ENCODE results near the gene PORCN. TPM values are rescaled to one million over a fixed set of nuclear protein-coding genes. Genes with fewer than 3 reads are reported as not detected.

PORCN gene
- total and polyA plus RNA-seq, 9 of the 15 experiments (the other 6 are each of a cell fraction or from before 2014, with no cell fraction given), result 0.34 to 5.1 (median 2.8) TPM

- FAIRE-seq, result no peak
- POLR2A ChIA-PET, result interaction anchor here (2.3 kb wide), 1 partner anchor 10 kb away, joined by 10 read pairs; no protein-coding TSS in a partner anchor
- Histone ChIP-seq H3K4me2 (ENCODE audit: insufficient read depth, low read length) (no peak overlapping the region), H3K9me1 (ENCODE audit: control insufficient read depth, insufficient read depth, low read length) (no peaks in the 10 kb centered on the region), H3K9ac (ENCODE audit: insufficient read depth in 1 of 2, low read depth in 2 of 2, low read length in 2 of 2) (peak overlapping the region in 1 of 2 experiments; percentile 76; a peak in 2 of 4 replicates), H3K4me1 (replicated peaks in 1 of 2; ENCODE audit: control insufficient read depth in 2 of 2, insufficient read depth in 2 of 2, low read length in 2 of 2) (peaks cover 9 to 19% of the 10 kb centered on the region in 2 experiments; a peak in 4 of 5 replicates), H3K27ac (ENCODE audit: extremely low read depth, low read depth, low read length) (no peak overlapping the region), H3K79me2 (ENCODE audit: control insufficient read depth, insufficient read depth, low read length) (peaks cover 17% of the 10 kb centered on the region), H3K36me3 (ENCODE audit: control insufficient read depth, insufficient read depth, low read length) (peaks cover 25% of the 10 kb centered on the region), H3K4me3 (no peak overlapping the region), H3K27me3 (ENCODE audit: control insufficient read depth in 2 of 2, insufficient read depth in 2 of 2, low read length in 2 of 2) (no peaks in the 10 kb centered on the region), H2AFZ (ENCODE audit: low read depth, low read length) (no peak overlapping the region), H3K9me3 (replicated peaks; ENCODE audit: control insufficient read depth, insufficient read depth, low read depth, low read length) (no peaks in the 10 kb centered on the region), H4K20me1 (replicated peaks; ENCODE audit: control insufficient read depth, insufficient read depth, low read length) (no peaks in the 10 kb centered on the region)
- DNase-seq (ENCODE audit: extremely low read depth in 1 of 4, low spot score in 3 of 4), result no peak
- TF ChIP-seq TCF7L2 (IDR thresholded peaks at IDR 0.05; ENCODE audit: low read depth, low read length) (no peak), NRF1 (conservative IDR thresholded peaks at IDR 0.05 in 1 of 2, IDR thresholded peaks at IDR 0.05 in 1 of 2) (no peak), RAD21 (CRISPR knock-in tag; conservative IDR thresholded peaks at IDR 0.05 in 1 of 2, IDR thresholded peaks at IDR 0.05 in 1 of 2) (no peak), CBX8 (IDR thresholded peaks at IDR 0.05; ENCODE audit: borderline replicate concordance, extremely low read depth, low read depth, low read length, poor library complexity, severe bottlenecking) (no peak), GTF2E2 (tag; IDR thresholded peaks at IDR 0.05) (no peak), KHSRP (IDR thresholded peaks at IDR 0.05) (no peak), THRAP3 (IDR thresholded peaks at IDR 0.05; ENCODE audit: borderline replicate concordance) (no peak), BRCA1 (IDR thresholded peaks at IDR 0.05) (no peak), BRCA1 (CRISPR knock-in tag; IDR thresholded peaks at IDR 0.05) (no peak), CREBBP (IDR thresholded peaks at IDR 0.05; ENCODE audit: low read depth, low read length) (no peak), STAT5B (CRISPR knock-in tag; IDR thresholded peaks at IDR 0.05) (no peak), ZNF217 (CRISPR knock-in tag; IDR thresholded peaks at IDR 0.05) (no peak), RAD51 (IDR thresholded peaks at IDR 0.05; ENCODE audit: borderline replicate concordance, low read depth) (no peak), DMBX1 (CRISPR knock-in tag; IDR thresholded peaks at IDR 0.05; ENCODE audit: borderline replicate concordance) (no peak), BCL6 (CRISPR knock-in tag; IDR thresholded peaks at IDR 0.05) (no peak), ZNF253 (CRISPR knock-in tag; conservative IDR thresholded peaks at IDR 0.05) (no peak), NFYB (IDR thresholded peaks at IDR 0.05; ENCODE audit: extremely low read depth, insufficient read length) (no peak)
- TF ChIP-seq, protein P1, sequence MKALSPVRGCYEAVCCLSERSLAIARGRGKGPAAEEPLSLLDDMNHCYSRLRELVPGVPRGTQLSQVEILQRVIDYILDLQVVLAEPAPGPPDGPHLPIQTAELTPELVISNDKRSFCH (CRISPR knock-in tag; IDR thresholded peaks at IDR 0.05), result no peak
- TF ChIP-seq, protein P1 (tag; IDR thresholded peaks at IDR 0.05), result no peak
- TF ChIP-seq, protein P2, sequence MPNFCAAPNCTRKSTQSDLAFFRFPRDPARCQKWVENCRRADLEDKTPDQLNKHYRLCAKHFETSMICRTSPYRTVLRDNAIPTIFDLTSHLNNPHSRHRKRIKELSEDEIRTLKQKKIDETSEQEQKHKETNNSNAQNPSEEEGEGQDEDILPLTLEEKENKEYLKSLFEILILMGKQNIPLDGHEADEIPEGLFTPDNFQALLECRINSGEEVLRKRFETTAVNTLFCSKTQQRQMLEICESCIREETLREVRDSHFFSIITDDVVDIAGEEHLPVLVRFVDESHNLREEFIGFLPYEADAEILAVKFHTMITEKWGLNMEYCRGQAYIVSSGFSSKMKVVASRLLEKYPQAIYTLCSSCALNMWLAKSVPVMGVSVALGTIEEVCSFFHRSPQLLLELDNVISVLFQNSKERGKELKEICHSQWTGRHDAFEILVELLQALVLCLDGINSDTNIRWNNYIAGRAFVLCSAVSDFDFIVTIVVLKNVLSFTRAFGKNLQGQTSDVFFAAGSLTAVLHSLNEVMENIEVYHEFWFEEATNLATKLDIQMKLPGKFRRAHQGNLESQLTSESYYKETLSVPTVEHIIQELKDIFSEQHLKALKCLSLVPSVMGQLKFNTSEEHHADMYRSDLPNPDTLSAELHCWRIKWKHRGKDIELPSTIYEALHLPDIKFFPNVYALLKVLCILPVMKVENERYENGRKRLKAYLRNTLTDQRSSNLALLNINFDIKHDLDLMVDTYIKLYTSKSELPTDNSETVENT (CRISPR knock-in tag; IDR thresholded peaks at IDR 0.05), result no peak
- CTCF ChIA-PET (ENCODE audit: low intra/inter-chr PET ratio), result no interaction called here
- BruUV-seq (replicated peaks), result no TSS peak
- ATAC-seq, result no peak
- intact Hi-C loops (cut with micrococcal nuclease), result no loop called here
- 86% methylated on average over 6 of the region's 10 CpGs for WGBS (ENCODE audit: insufficient coverage, low coverage, missing lambda C conversion rate)
- in situ Hi-C loops (cut with MboI), result no loop called here
These were observed 32.5 kb downstream of the PORCN start for GRCh38 chrX:48541140-48541814.
